GM12891 (cell line): Measurements from ENCODE around the gene TNPO3.

ENCODE experiments used
- POLR2A ChIP-seq: IDR thresholded peaks from 2 replicates; pipeline ENCODE4 v1.6.1; 2011; ENCODE audit warnings: low read depth, low read length, control low read depth
- POLR2AphosphoS5 ChIP-seq: IDR thresholded peaks from 2 replicates; pipeline ENCODE4 v1.6.1; 2011; ENCODE audit warnings: low read depth, low read length, control low read depth
- TAF1 ChIP-seq: IDR thresholded peaks from 2 replicates; pipeline ENCODE4 v1.6.1; 2011; ENCODE audit warnings: low read depth, low read length, control low read depth

DNA sequence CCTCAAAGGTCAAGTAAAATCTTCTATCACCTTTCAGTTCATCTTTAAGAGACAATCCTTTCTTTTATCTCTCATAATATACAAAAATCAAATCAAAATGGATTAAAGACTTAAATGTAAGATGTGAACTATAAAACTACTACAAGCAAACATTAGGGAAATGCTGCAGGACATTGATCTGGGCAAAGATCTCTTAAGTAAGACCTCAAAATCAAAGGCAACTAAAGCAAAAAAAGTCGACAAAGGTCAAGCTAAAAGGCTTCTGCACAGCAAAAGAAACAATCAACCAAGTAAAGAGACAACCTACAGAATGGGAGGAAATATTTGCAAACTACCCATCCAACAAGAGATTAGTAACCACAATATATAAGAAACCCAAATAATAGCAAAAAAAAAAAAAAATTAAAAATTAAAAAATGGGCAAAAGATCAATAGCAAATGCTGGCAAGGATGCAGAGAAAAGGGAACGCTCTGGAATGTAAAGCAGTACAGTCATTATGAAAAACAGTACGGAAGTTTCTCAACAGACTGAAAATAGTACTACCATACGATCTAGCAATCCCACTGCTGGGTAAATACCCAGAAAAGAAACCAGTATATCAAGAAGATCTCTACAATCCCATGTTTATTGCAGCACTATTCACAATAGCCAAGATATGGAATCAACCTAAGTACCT lies 41.7 kb downstream of the TNPO3 start:
- TF ChIP-seq TAF1 (no peak), POLR2A (no peak), POLR2AphosphoS5 (no peak)
